GM12878 (cell line): ENCODE results near the gene GTPBP6. TPM values are rescaled to one million over a fixed set of nuclear protein-coding genes. Genes with fewer than 3 reads are reported as not detected.

Source experiments
- ATAC-seq: fragments of 200-7000 bp; cut with Tn5 transposase; 3 replicates; pipeline ENCODE4 v1.9.1; 2020; ENCODE audit warnings: mild to moderate bottlenecking, moderate library complexity
- BruUV-seq: library from RNA; stranded (reverse); fragments of 400-500 nt; replicated peaks from 2 replicates; lab custom pipeline; 2021; lab: Mats Ljungman, UMichigan
- CTCF ChIA-PET: fragments of 300-600 bp; sonication (Branson Sonifier 250); formaldehyde crosslinking; extraction: SDS; loops from one replicate; lab custom pipeline; 2021; ENCODE audit warnings: inconsistent platforms; lab: Yijun Ruan, JAX
- POLR2A ChIA-PET: fragments of 350-600 bp; formaldehyde crosslinking; extraction: SDS; loops from one replicate; lab custom pipeline; 2021; ENCODE audit warnings: inconsistent platforms; lab: Charles Lee
- RAD21 ChIA-PET: fragments of 300-600 bp; sonication (Branson Sonifier 250); formaldehyde crosslinking; loops from one replicate; lab custom pipeline; 2023; ENCODE audit warnings: antibody characterized with exemption; ENCODE audit not compliant: unreplicated experiment; lab: Charles Lee
- SMC1A ChIA-PET: fragments of 300-600 bp; sonication (Branson Sonifier 250); formaldehyde crosslinking; loops from one replicate; lab custom pipeline; 2023; ENCODE audit not compliant: unreplicated experiment, uncharacterized antibody; lab: Charles Lee
- DNase-seq: peaks from one replicate; pipeline ENCODE4 v3.0.0-alpha.2; 2011; ENCODE audit warnings: low read depth, low spot score
- FAIRE-seq: peaks from 3 replicates; lab custom pipeline; 2011; peaks lifted over from hg19 to GRCh38; lab: Jason Lieb, UNC
- H2AFZ ChIP-seq: 2 replicates; pipeline ENCODE4 v1.6.0; 2011; ENCODE audit warnings: low read depth, low read length, control low read depth; ENCODE audit not compliant: control insufficient read depth
- H3K27ac ChIP-seq: 2 replicates; pipeline ENCODE4 v1.5.1; 2011; ENCODE audit warnings: control low read depth; ENCODE audit not compliant: control insufficient read depth, insufficient read depth
- H3K27me3 ChIP-seq, 2 experiments: replicated peaks in 1 of 2; 2 replicates each; pipeline versions ENCODE4 v1.6.0 to v1.6.1; 2011; ENCODE audit warnings: low read length in 1 of 2; ENCODE audit not compliant: control insufficient read depth in 2 of 2, insufficient read depth in 2 of 2
- H3K36me3 ChIP-seq, 2 experiments: 2 replicates each; pipeline ENCODE4 v1.5.1; 2011; ENCODE audit warnings: low read length in 1 of 2; ENCODE audit not compliant: control insufficient read depth in 2 of 2, insufficient read depth in 2 of 2
- H3K4me1 ChIP-seq: 2 replicates; pipeline ENCODE4 v1.6.1; 2011; ENCODE audit warnings: mild to moderate bottlenecking, low read length, moderate library complexity, mixed read lengths; ENCODE audit not compliant: control insufficient read depth, insufficient read depth
- H3K4me2 ChIP-seq: 2 replicates; pipeline ENCODE4 v1.6.0; 2011; ENCODE audit warnings: control low read depth; ENCODE audit not compliant: control insufficient read depth, insufficient read depth
- H3K4me3 ChIP-seq: fragments of 200-600 bp; sonication (generic); 2 replicates; pipeline ENCODE4 v1.5.1; 2016
- H3K79me2 ChIP-seq: 2 replicates; pipeline ENCODE4 v1.6.0; 2011; ENCODE audit warnings: low read length; ENCODE audit not compliant: control insufficient read depth, insufficient read depth
- H3K9ac ChIP-seq: 2 replicates; pipeline ENCODE4 v1.8.0; 2011; ENCODE audit warnings: low read length, control low read depth, mixed read lengths; ENCODE audit not compliant: control insufficient read depth, insufficient read depth
- H3K9me3 ChIP-seq: replicated peaks from 3 replicates; pipeline ENCODE4 v1.5.1; 2011; ENCODE audit warnings: mild to moderate bottlenecking, low read length; ENCODE audit not compliant: control insufficient read depth, insufficient read depth
- H4K20me1 ChIP-seq: 2 replicates; pipeline ENCODE4 v1.6.0; 2011; ENCODE audit not compliant: control insufficient read depth, insufficient read depth
- ASH2L ChIP-seq: fragments of 300-600, 200-600 bp; sonication (generic); IDR thresholded peaks from 2 replicates; pipeline ENCODE4 v1.6.1; 2017; ENCODE audit warnings: low read depth, mild to moderate bottlenecking, borderline replicate concordance
- DPF2 ChIP-seq: fragments of 450-650 bp; IDR thresholded peaks from 2 replicates; pipeline ENCODE4 v1.6.1; 2017; ENCODE audit warnings: mild to moderate bottlenecking
- EZH2 ChIP-seq: IDR thresholded peaks from 2 replicates; pipeline ENCODE4 v1.6.1; 2012; ENCODE audit warnings: low read depth, mild to moderate bottlenecking, control low read depth, inconsistent platforms, low read length, borderline replicate concordance; ENCODE audit not compliant: control insufficient read depth
- FOXM1 ChIP-seq: IDR thresholded peaks from 2 replicates; pipeline ENCODE4 v1.6.1; 2012; ENCODE audit warnings: low read depth, mild to moderate bottlenecking, inconsistent platforms, low read length, moderate library complexity
- KAT2A ChIP-seq: conservative IDR thresholded peaks from 2 replicates; pipeline ENCODE4 v1.6.1; 2011; ENCODE audit warnings: low read depth, low read length; ENCODE audit not compliant: control insufficient read depth
- NBN ChIP-seq: fragments of 450-650 bp; IDR thresholded peaks from 2 replicates; pipeline ENCODE4 v1.6.1; 2016
- PML ChIP-seq: IDR thresholded peaks from 2 replicates; pipeline ENCODE4 v1.6.1; 2012; ENCODE audit warnings: low read length, inconsistent platforms
- RUNX3 ChIP-seq: IDR thresholded peaks from 2 replicates; pipeline ENCODE4 v1.6.1; 2012; ENCODE audit warnings: low read length, inconsistent platforms
- TARDBP ChIP-seq: IDR thresholded peaks from 2 replicates; pipeline ENCODE4 v1.6.1; 2016; ENCODE audit warnings: borderline replicate concordance
- WGBS: methylation state at CpG from one replicate; pipeline ENCODE4 v1.1.6; 2016; ENCODE audit warnings: low lambda C conversion rate; ENCODE audit not compliant: insufficient replicate concordance, insufficient coverage; ENCODE audit errors: missing lambda C conversion rate; 5-methylcytosine and 5-hydroxymethylcytosine counted together
- in situ Hi-C: fragments of 300-500 bp; cut with MboI; formaldehyde crosslinking; loops from 9 replicates; pipeline ENCODE4 v1.14.3; 2018; ENCODE audit warnings: mixed read lengths
- intact Hi-C: fragments of 100-400 bp; cut with micrococcal nuclease; formaldehyde crosslinking; loops from one replicate; pipeline ENCODE4 v1.14.2; 2022; ENCODE audit not compliant: unreplicated experiment
- polyA plus RNA-seq, 11 experiments: library from polyadenylated mRNA; depleted of rRNA in 4 of 11; unstranded in 6 of 11; stranded (reverse) in 5 of 11; fragments of >200 nt; fragmentation: Nextera tagmentation in 4 of 11; fragmentation: Illumina TruSeq in 1 of 11; extraction: Ambion mirVana in 4 of 11; extraction: Trizol in 1 of 11; gene quantifications; 1 replicate in 1 of 11; 2 replicates in 10 of 11; pipeline versions ENCODE4 v1.2.1 to v1.2.3, GENCODE V29; 2011 to 2016; ENCODE audit warnings: inconsistent platforms in 2 of 11, missing spikeins in 2 of 11, low read depth in 1 of 11
- total RNA-seq, 4 experiments: library from RNA; depleted of rRNA in 3 of 4; stranded (reverse); fragments of >200 nt in 3 of 4; fragmentation: Illumina TruSeq in 1 of 4; extraction: Trizol in 1 of 4; gene quantifications; 2 replicates each; pipeline versions ENCODE4 v1.2.1 to v1.2.3, GENCODE V29; 2013 to 2021
- TF ChIP-seq, protein P1 (sequence below): fragments of 150-350 bp; IDR thresholded peaks from 2 replicates; pipeline ENCODE4 v1.6.1; 2014; ENCODE audit warnings: mild to moderate bottlenecking, low read depth, low read length
- TF ChIP-seq, protein P2 (sequence below): fragments of 450-650 bp; IDR thresholded peaks from 2 replicates; pipeline ENCODE4 v1.6.1; 2017; ENCODE audit warnings: low read depth, mild to moderate bottlenecking, moderate library complexity
- TF ChIP-seq, protein P3 (sequence below): fragments of 450-650 bp; formaldehyde crosslinking; IDR thresholded peaks from 2 replicates; pipeline ENCODE4 v1.4.0; 2022; ENCODE audit warnings: mild to moderate bottlenecking, moderate library complexity
- TF ChIP-seq, protein P4 (sequence below): IDR thresholded peaks from 2 replicates; pipeline ENCODE4 v1.6.1; 2011; ENCODE audit warnings: borderline replicate concordance, low read depth, mild to moderate bottlenecking, moderate library complexity, low read length; ENCODE audit not compliant: insufficient read depth, poor library complexity, severe bottlenecking
- TF ChIP-seq, protein P5 (sequence below): fragments of 450-650 bp; IDR thresholded peaks from 2 replicates; pipeline ENCODE4 v1.6.1; 2017; ENCODE audit warnings: mild to moderate bottlenecking

The GTPBP6 gene
- total and polyA plus RNA-seq, 10 of the 15 experiments (the other 5 are each of a cell fraction or from before 2014, with no cell fraction given), result 0.31 to 71.0 (median 21.1) TPM

DNA sequence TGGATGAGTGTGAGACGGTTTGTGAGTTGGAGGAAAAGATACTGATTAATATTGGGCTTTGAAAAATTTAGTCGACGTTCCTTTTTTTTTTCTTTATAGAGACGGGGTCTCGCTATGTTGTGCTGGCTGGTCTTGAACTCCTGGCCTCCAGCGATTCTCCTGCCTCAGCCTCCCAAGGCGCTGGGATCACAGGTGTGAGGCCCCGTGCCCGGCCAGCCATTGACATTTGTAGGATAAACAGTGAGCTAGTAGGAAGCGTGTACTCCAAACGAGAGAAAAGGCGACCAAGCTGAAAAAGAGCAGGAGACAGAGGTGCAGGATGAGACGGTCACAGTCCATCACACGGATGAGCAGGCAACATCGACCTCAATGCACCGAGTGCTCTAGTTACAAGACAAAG lies 48.8 kb upstream of the GTPBP6 start:
- intact Hi-C loops (no loop called here), in situ Hi-C loops (no loop called here)
- Histone ChIP-seq H3K79me2 (no peaks in the 10 kb centered on the region), H4K20me1 (no peaks in the 10 kb centered on the region), H3K4me1 (no peaks in the 10 kb centered on the region), H3K9ac (no peak overlapping the region), H3K4me2 (no peak overlapping the region), H2AFZ (no peak overlapping the region), H3K4me3 (no peak overlapping the region), H3K27ac (no peak overlapping the region), H3K36me3 (no peaks in the 10 kb centered on the region), H3K9me3 (no peaks in the 10 kb centered on the region; the same call in 2 of the 3 replicates), H3K27me3 (no peaks in the 10 kb centered on the region)
- WGBS, result 87% methylated on average over 16 of the region's 16 CpGs
- no TSS peak for BruUV-seq
- CTCF ChIA-PET, result no interaction called here
- POLR2A ChIA-PET, result no interaction called here
- RAD21 ChIA-PET, result no interaction called here
- no peak for FAIRE-seq
- ATAC-seq, result no peak
- DNase-seq, result no peak
- SMC1A ChIA-PET, result no interaction called here
- TF ChIP-seq, protein P1, sequence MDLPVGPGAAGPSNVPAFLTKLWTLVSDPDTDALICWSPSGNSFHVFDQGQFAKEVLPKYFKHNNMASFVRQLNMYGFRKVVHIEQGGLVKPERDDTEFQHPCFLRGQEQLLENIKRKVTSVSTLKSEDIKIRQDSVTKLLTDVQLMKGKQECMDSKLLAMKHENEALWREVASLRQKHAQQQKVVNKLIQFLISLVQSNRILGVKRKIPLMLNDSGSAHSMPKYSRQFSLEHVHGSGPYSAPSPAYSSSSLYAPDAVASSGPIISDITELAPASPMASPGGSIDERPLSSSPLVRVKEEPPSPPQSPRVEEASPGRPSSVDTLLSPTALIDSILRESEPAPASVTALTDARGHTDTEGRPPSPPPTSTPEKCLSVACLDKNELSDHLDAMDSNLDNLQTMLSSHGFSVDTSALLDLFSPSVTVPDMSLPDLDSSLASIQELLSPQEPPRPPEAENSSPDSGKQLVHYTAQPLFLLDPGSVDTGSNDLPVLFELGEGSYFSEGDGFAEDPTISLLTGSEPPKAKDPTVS, result no peak
- TF ChIP-seq ASH2L (no peak), RUNX3 (no peak), KAT2A (no peak), TARDBP (no peak), FOXM1 (no peak), EZH2 (no peak), NBN (no peak), DPF2 (no peak), PML (no peak)
- TF ChIP-seq, protein P2, sequence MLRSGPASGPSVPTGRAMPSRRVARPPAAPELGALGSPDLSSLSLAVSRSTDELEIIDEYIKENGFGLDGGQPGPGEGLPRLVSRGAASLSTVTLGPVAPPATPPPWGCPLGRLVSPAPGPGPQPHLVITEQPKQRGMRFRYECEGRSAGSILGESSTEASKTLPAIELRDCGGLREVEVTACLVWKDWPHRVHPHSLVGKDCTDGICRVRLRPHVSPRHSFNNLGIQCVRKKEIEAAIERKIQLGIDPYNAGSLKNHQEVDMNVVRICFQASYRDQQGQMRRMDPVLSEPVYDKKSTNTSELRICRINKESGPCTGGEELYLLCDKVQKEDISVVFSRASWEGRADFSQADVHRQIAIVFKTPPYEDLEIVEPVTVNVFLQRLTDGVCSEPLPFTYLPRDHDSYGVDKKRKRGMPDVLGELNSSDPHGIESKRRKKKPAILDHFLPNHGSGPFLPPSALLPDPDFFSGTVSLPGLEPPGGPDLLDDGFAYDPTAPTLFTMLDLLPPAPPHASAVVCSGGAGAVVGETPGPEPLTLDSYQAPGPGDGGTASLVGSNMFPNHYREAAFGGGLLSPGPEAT, result no peak
- TF ChIP-seq, protein P3, sequence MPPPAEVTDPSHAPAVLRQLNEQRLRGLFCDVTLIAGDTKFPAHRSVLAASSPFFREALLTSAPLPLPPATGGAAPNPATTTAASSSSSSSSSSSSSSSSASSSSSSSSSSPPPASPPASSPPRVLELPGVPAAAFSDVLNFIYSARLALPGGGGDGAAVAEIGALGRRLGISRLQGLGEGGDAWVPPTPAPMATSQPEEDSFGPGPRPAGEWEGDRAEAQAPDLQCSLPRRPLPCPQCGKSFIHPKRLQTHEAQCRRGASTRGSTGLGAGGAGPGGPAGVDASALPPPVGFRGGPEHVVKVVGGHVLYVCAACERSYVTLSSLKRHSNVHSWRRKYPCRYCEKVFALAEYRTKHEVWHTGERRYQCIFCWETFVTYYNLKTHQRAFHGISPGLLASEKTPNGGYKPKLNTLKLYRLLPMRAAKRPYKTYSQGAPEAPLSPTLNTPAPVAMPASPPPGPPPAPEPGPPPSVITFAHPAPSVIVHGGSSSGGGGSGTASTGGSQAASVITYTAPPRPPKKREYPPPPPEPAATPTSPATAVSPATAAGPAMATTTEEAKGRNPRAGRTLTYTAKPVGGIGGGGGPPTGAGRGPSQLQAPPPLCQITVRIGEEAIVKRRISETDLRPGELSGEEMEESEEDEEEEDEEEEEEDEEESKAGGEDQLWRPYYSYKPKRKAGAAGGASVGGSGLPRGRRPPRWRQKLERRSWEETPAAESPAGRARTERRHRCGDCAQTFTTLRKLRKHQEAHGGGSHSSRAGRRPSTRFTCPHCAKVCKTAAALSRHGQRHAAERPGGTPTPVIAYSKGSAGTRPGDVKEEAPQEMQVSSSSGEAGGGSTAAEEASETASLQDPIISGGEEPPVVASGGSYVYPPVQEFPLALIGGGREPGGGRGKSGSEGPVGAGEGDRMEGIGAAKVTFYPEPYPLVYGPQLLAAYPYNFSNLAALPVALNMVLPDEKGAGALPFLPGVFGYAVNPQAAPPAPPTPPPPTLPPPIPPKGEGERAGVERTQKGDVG (CRISPR knock-in tag), result no peak
- TF ChIP-seq, protein P4, sequence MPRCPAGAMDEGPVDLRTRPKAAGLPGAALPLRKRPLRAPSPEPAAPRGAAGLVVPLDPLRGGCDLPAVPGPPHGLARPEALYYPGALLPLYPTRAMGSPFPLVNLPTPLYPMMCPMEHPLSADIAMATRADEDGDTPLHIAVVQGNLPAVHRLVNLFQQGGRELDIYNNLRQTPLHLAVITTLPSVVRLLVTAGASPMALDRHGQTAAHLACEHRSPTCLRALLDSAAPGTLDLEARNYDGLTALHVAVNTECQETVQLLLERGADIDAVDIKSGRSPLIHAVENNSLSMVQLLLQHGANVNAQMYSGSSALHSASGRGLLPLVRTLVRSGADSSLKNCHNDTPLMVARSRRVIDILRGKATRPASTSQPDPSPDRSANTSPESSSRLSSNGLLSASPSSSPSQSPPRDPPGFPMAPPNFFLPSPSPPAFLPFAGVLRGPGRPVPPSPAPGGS, result no peak
- TF ChIP-seq, protein P5, sequence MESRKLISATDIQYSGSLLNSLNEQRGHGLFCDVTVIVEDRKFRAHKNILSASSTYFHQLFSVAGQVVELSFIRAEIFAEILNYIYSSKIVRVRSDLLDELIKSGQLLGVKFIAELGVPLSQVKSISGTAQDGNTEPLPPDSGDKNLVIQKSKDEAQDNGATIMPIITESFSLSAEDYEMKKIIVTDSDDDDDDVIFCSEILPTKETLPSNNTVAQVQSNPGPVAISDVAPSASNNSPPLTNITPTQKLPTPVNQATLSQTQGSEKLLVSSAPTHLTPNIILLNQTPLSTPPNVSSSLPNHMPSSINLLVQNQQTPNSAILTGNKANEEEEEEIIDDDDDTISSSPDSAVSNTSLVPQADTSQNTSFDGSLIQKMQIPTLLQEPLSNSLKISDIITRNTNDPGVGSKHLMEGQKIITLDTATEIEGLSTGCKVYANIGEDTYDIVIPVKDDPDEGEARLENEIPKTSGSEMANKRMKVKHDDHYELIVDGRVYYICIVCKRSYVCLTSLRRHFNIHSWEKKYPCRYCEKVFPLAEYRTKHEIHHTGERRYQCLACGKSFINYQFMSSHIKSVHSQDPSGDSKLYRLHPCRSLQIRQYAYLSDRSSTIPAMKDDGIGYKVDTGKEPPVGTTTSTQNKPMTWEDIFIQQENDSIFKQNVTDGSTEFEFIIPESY, result no peak
